HG02642 (cell line): Measurements from ENCODE around the gene SCGB1C1.

Source experiments
- ATAC-seq: cut with Tn5 transposase; IDR thresholded peaks from one replicate; pipeline ENCODE4 v1.9.1; 2021; ENCODE audit warnings: mild to moderate bottlenecking; ENCODE audit not compliant: unreplicated experiment, poor library complexity

SCGB1C1 gene

DNA sequence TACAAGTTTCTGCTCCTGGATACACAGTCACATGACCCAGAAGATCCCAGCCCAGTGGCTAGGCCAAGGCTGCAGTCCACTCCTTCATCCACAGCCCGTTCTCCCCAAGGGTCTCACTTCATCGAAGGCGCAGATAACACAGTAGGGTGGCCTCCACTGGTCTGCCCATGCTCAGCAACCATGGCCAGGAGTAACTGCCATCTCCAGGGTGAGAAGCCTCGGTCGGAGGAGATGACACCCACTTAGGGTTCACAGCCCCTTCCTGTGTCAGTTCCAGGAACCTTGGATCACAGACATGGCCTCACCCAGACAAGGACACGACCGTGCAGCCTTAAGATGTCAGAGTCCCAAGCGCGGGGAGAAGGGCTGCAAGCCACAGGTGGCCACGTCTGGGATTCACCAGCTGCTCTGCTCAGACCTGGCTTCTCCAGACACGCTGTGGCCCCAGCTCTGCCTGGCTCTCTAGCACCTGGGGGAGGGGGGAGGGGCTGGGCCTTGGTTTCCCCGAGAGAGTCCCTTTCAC is 11.8 kb downstream of the SCGB1C1 start:
- no peak for ATAC-seq

- no peak for ATAC-seq
These were observed 12.5 kb downstream of the SCGB1C1 start for GRCh38 chr11:205221-206001.

DNA sequence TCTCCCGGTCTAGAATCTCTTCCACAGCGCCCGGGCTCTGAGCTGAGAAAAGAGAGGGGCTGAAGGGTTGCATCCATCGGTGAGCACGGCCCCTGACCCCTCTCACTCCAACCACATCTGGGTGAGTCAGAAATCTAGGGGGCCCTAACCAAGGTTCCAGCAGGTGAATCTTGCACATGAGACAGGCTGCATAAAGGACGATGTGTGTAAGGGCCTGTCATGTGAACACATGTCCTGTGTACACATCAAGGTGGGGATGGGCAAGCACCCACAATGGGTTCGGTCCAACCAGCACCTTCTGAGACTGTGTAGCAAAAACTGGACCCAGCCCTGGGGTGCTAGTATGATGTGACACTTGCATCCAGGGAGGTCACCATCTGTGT is 13.1 kb downstream of the SCGB1C1 start:
- no peak for ATAC-seq

GRCh38 chr11:206526-207207 is 13.8 kb downstream of the SCGB1C1 start:
- no peak for ATAC-seq

DNA sequence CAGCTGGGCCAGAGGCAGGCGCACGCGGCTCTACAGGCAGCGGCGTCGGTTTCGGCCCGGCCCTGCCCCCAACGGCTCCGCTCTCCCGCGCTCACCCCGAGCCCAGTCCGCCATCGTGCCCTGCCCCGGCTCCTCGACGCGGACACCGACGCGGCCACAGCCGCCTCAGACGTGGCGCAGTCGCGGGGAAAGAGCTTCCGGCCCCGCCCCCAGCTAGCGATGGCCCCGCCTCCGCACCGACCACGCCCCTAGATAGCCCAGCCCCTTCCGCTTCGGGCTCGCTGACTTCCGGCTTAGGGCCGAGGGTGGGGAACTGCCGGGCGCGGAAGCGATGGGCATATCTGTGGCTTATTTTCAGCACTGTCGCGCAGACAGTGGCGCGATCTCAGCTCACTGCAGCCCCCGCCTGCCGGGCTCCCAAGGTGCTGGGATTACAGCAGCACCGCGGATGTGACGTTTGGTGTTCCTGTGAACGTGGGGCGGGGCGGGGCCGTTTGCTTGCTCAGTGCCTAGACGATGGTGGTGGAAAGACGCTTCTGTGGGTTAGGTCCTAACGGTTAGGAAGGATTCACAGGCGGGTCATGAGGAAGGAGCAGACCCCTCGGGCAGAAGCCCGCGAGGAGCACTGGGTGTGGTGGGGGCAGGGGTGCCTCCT is 14.5 kb downstream of the SCGB1C1 start, which contains the start of the genes BET1L and RIC8A:
Gene BET1L (minus strand): TSS at position 192 of the 655 bp plus-strand sequence. CDS start 78 bp downstream, at position 114.
Gene RIC8A (plus strand): TSS at position 501 of the 655 bp plus-strand sequence. CDS start 1,147 bp downstream, outside the sequence.
- ATAC-seq, result peak; percentile 78

DNA sequence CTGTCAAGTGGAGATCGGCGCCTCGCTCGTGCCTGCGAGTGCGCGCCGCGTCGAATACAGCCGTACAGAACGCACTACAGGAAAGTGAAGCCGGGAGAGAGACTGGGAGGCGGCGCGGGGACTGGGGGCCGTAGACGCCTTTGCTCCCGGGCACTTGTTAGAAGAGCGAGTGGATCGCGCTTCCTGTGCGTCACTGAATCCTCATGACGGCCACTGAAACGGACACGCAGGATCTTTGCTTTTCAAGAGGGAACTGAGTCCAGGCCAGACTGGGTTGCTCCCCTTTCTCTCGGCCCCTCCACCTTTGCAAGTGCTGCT is 14.9 kb downstream of the SCGB1C1 start:
- ATAC-seq, result no peak

DNA sequence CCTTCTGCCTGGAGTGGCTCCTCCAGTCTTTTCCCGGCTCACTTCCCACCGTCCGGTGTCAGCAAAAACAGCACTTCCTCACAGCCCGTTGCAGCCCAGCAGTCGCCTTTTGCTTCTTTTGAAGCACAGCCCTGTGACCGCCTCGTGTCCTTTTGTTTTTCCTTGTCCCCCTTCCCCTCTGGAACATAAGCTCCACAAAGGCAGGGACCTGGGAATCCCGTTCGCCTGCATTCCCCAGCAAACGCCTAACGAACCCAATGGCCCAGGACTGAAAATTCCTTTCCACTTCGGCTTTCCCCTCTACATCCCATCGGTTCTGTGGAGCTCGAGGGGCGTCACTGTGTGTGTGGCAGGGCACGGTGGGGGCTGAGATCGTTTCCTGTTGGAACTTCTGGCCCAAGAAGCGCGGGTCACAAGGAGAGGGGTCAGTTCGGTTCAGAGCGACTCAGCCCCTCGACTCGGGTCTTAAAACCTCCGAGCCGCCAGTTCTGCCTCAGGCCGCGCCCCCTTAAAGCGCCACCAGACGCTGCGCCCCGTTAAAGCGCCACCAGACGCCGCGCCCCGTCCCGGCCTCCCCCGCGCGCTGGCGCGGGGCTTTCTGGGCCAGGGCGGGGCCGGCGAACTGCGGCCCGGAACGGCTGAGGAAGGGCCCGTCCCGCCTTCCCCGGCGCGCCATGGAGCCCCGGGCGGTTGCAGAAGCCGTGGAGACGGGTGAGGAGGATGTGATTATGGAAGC is 15.5 kb downstream of the SCGB1C1 start:
- ATAC-seq, result peak; percentile 41

- ATAC-seq, result no peak
These were observed 16.0 kb downstream of the SCGB1C1 start for GRCh38 chr11:208917-209260.

- no peak for ATAC-seq
These were observed 16.6 kb downstream of the SCGB1C1 start for GRCh38 chr11:209275-210121.

DNA sequence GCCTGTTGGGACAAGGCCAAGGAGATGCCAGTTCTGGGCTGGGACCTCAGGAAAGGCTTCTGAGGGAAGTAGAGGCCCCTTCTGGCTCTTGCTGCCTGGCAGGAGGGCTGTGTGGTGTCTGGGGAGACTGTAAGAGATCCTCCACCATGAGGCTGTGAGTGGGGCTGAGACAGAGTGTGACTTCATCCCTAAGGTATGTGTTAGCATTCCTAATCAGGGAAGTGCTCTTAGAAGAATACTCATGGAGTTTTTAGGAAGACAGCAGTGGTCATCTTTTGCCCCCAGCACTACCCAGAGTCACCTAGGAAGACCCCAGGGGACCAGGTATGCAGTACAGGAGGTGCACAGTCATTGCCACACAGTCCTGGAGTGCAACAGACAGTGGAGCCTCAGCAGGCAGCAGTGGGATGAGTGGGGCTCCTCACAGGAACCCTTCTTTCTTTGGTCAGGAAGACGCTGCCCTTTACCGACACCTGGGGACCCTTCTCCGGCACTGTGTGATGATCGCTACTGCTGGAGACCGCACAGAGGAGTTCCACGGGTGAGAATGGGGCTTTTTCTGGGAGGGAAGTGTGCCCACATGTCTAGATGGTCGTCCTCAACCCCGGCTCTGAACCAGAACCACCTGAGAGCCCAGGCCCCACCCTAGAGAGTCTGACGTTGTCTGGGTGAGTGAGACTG is 17.4 kb downstream of the SCGB1C1 start:
- ATAC-seq, result no peak

DNA sequence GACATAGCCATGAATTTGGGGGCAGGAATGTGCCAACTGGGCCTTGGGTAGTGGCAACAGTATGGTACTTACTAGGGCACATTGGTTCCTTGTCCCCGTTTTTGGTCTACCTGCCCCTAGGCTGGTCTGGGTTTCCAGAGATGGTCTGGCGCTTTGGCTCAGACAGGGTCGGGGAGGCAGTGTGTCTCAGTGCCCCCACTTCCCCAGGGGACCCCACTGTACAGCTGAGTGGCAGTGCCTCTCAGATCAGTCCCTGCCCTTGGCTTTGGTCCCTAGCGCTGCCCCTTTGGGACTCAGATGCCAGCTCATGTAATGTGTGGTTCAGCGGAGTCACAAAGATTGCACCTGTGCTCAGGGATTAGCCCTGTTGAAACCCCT is 17.9 kb downstream of the SCGB1C1 start:
- ATAC-seq, result no peak

DNA sequence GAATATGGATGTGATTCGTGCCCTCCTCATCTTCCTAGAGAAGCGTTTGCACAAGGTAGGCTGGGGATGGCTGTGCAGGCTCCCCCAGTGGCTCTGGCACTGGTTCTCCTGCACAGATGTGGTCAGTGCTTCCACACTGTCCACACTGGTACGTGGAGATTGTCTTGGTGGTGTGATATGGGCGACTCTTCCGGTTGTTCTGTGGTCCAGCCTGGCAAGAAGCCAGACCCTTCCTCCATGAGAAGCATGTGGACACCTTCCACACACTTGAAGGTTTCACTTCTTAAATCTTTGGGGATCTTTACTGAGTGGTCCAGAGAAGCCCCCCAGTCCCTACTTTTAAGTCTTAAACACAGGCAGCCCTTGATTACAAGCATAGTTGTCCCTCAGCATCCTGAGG is 18.4 kb downstream of the SCGB1C1 start:
- no peak for ATAC-seq

- ATAC-seq, result no peak
These were observed 18.9 kb downstream of the SCGB1C1 start for GRCh38 chr11:211741-212140.

- ATAC-seq, result no peak
These were observed 19.5 kb downstream of the SCGB1C1 start for GRCh38 chr11:212150-213100.

- ATAC-seq, result no peak
These were observed 20.2 kb downstream of the SCGB1C1 start for GRCh38 chr11:213111-213510.

GRCh38 chr11:214083-214482 is 21.2 kb downstream of the SCGB1C1 start:
- ATAC-seq, result no peak

DNA sequence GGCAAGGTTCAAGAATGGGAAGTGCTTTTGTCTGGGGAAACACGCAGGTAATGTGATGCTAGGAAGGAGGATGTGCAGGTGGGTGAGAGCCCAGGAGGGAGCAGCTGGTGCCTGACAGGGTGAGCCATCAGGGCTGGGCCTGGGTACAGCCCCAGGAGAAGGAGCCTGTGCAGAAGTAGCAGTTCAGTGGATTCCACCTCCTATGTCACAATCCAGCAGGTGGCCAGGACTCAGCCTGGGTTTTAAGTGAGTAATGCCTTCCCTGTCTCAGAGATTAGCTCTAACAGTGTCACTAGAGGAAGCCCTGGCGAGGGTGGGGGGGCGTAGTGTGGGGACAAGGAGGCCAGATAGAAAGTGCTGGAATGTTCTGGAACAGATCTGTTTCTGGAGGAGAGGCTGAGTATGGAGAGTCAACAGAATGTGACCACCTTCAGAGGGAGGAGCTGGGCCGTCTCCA is 22.7 kb downstream of the SCGB1C1 start:
- ATAC-seq, result no peak
